GM19328 (cell line): ENCODE data around the gene THOP1.

Experiments used
- ATAC-seq: cut with Tn5 transposase; IDR thresholded peaks from one replicate; pipeline ENCODE4 v1.9.1; 2021; ENCODE audit warnings: mild to moderate bottlenecking, moderate library complexity; ENCODE audit not compliant: unreplicated experiment

Gene THOP1

DNA sequence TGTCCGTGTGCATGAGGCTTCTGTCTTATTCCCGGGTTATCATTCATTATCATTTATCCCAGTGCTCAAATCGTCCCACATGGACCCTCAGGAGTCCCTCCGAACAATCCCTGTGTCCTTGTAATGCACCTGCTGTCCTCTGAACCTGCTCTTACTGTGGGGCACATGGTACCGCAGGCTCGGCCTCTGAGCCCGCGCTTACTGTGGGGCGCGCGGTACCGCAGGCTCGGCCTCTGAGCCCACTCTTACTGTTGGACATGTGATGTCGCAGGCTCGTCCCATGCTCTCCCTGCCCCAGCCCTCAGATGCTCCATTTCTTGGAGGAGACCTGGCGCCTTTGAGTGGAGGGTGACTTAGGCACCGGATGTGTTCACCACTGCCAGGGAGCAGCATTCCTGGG, 17.5 kb downstream of the THOP1 start:
- no peak for ATAC-seq

DNA sequence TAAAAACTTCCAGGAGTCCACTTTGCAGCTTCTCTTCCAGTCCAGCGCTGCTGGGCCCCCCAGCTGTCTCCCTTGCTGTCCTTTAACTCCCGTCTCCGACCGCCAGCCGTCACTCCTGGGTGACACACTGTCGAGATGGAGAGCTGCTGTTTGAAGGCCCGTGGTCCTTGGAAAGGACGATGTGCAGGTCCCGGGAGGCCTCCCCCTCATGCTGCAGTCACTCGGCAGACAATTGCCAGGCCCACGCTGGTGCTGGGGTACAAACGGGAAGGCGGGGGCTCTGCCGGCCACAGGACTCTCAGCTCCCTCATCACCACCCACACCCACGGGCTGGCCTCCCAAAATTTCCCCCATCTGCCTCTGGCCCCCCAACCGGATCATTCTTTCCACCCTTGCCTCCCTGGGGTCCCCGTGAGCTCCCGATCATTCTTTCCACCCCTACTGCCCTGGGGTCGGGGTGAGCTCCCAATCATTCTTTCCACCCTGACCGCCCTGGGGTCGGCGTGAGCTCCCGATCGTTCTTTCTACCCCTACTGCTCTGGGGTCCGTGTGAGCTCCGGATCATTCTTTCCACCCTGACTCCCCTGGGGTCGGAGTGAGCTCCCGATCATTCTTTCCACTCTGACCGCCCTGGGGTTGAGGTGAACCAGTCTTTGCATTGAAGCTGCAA, 18.3 kb downstream of the THOP1 start:
- ATAC-seq = no peak

DNA sequence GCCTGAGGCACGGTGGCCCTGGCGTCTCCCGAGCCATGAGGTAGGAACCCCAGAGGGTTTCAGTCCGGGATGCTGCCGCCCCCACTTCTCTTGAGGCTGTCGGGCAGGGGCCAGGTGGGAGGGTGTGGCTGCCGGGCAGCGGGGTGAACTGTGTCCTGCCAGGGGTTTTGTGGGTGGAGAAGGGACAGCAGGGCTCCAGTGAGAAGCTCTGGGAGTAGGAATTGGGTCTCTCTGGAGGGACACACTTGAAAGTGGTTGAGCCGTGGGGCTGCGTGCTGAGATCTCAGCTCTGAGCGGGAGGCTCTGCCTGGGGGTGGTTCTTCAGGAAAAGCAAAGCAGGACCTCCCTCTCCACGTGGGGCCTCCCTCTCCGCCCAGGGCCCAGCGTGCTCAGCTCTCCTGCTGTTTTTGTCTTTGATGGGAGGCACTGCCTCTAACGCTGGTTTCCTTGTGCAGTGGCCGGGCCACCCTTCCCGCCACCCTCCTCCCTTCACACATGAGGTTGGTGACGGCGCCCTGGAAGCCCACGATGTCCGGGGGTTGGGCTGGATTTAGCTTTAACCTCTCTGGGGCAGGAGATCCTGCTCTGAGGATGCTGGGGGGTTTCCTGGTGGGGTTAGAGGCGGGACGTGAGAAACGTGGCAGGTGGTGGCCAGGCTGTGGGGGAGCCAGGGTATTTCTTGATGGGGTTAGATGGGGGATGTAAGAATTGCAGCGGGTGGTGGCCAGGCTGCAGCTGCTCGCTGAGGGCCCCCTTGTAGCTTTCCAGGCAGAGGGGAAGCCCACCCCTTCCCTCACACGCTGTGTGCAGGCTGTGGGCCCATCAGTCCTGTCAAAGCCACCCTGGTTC, 19.1 kb downstream of the THOP1 start:
- ATAC-seq = no peak

DNA sequence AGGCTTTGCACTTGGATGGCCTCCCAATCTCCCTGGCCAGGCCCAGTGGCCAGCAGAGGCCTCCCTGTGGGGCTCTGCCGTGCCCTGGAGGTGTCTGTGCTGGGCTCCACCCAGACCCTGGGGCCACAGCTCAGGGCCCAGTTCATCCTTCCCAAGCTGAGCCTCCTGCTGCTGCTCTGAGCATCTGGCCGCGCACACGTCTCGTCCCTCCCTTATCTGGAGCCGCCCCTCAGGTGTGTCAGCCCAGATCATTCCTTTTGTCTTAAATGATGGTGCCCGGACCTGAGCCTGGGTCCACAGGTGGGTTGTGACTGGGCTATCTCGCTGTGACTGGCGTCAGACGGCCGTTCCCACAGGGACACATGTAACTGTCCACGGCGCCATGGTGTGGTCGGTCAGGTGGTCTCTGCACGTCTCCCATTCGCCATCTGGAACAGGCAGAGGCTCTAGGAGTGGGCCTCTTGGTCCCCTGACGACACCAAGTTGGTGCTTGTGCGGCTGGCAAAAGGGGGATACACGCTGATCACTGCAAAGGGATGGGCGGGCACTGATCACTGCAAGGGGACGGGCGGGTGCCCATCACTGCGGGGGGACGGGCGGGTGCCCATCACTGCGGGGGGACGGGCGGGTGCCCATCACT, 20.1 kb downstream of the THOP1 start:
- ATAC-seq = no peak

DNA sequence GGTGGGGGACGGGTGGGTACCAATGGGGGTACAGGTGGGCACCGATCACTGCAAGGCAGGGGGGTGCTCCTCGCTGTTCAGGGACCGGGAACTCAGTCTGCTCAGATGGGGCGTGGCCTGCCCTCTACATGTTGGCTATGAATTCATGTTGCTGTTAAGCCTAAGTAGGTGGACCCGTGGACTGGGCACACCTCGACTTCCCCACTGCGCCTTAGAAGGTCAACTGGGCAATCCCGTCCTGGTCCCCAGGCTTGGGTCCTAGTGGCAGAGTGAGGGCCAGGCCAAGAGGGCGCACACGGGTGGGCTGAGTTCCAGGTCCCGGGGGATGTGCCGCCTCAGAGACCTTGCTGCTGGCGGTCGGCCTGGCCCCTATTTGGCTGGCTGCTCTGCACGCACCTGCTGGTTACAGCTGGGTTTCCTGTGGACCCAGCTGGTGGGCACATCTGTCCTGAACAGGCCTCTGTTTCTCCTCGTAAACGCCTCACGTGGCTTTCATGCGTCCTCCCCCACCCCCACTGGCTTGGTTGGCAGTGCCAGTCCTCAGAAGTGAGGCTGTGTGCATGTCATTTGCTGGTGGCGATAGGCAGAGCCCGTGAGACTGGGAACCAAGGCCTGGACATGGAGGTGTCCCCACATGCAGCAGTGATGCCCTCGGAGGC, 20.8 kb downstream of the THOP1 start:
- no peak for ATAC-seq

DNA sequence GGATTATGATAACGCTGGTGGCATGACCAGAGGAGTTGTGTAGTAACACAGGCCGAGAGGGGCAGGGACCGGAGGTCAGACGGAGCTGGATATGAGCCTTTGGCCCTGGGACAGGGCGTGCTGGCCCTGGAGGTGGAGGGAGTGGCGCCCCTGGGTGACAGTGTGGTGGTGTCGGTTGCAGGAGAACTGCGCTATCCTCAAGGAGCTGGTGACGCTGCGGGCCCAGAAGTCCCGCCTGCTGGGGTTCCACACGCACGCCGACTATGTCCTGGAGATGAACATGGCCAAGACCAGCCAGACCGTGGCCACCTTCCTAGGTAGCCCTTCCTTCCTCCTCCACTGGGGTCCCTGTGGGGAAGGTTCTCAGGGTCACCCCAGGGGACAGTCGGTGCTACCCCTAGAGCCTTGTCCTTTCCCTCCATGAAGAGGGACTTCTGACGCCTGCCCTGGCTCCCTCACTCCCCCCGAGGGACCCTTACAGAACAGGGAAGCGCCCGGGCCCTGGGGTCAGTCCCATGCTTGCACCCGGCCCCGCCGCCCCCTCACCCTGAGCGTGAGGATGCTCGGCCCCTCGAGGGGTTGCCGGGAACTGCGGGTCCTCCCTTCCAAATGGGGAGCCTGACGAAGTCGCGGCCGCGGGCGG, 21.6 kb downstream of the THOP1 start:
- no peak for ATAC-seq

DNA sequence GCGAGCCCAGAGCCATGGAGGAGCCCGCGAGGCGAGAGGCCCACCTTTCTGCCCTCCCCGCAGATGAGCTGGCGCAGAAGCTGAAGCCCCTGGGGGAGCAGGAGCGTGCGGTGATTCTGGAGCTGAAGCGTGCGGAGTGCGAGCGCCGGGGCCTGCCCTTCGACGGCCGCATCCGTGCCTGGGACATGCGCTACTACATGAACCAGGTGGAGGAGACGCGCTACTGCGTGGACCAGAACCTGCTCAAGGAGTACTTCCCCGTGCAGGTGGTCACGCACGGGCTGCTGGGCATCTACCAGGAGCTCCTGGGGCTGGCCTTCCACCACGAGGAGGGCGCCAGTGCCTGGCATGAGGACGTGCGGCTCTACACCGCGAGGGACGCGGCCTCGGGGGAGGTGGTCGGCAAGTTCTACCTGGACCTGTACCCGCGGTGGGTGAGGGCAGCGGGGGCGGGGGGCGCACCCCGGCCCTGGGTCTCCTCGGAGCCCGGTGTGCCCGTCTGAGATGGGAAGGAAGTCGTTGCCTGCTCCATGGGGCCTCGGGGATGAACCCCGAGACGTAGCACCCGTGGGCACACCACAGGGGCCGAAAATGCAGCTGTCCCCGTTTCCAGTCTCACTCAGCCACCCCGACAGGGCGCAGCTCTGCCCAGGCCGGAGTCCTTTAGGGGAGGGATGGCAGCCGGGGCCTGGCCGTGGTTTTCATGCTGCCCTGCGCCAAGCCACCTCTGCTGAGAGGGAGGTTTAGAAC, 22.3 kb downstream of the THOP1 start:
- no peak for ATAC-seq

DNA sequence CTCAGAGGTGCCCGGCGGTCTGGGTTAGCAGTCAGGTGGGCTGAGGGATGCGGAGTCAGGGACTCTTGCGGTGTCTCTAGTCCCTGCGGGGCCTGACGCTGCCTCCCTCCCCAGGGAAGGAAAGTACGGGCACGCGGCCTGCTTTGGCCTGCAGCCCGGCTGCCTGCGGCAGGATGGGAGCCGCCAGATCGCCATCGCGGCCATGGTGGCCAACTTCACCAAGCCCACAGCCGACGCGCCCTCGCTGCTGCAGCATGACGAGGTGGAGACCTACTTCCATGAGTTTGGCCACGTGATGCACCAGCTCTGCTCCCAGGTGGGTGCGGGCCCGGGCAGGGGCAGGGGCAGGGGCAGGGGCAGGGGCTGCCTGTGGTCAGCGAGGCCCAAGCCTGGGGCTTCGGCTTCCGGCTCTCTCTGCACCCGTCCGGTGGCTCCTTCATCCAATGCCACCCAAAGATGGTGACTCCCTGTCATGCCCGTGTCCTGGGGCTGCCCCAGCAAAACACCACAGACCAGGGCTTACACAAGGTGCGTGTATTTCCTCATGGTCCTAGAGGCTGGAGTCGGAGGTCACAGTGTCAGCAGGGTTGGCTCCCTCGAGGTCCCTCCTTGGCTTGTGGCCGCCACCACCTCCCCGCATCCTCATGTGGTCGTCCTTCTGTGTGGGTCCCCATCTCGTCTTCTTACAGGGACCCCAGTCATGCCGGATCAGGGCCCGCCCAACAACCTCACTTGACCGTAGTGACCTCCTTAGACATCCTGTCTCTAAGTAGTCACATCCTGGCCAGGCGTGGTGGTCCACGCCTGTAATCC, 23.0 kb downstream of the THOP1 start:
- no peak for ATAC-seq

DNA sequence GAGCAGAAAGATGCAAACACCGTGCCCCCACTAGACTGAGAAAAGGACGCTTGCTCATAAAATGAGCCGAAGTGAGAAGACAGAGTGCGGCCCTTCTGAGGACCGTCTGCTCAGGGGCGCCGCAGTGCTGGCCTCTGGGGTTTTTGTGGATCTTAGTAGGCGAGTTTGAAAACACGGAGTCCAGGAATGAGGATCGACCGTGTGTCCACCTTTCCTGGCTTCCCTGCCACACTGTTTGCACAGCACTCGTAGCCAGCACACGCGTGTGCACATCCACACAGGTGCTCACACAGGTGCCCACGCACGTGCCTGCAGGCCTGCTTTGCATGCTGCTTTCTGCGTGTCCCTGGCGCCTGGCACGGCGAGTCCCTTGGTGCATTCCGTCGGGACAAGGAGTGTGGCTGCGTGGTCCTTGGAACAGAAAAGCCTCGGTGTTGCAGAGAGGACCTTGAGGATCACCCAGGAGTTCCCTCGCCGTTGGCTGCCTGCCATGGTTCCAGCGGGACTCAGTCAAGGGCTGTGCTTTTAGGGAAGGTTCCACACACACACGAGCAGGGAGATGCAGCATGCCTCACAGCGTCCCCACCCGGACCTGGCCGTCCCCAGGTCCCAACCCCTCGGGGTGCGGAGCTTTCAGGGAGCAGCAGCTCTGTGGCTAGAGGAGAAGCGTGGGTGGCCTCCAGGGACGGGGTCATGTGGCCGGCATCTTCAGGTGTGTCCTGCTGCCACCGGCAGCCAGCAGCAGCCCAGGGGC, 24.3 kb downstream of the THOP1 start:
- ATAC-seq = no peak

DNA sequence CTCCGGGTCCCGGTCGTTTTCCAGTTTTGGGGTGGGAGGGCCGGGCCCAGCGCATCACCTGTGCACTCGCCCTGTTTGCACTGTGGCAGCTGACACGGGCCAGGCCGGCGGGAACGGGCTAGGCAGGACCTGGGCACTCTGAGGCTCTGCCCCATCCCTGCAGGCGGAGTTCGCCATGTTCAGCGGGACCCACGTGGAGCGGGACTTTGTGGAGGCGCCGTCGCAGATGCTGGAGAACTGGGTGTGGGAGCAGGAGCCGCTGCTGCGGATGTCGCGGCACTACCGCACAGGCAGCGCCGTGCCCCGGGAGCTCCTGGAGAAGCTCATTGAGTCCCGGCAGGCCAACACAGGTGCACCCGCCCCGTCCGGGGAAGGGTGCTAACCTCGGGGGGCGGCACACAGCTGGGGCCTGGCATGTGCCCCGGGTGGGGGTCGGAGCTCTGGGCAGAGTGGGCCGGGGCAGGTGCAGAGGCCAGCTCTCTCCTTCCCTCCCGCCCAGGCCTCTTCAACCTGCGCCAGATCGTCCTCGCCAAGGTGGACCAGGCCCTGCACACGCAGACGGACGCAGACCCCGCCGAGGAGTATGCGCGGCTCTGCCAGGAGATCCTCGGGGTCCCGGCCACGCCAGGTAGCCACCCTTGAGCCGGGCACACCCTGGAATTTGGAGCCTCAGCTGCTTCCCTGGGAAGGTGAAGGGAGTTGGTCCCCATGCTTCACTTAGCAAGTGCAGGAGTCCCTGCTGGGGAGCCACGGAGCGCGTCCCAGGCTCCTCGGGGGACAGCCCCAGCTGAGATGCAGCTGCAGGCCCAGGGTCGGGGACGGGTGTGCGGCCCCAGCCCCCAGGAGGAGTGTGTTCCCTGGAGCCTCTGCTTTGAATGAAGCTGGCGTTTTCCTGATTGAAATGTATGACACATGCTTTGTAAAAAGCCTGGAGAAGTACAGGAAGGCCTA, 25.1 kb downstream of the THOP1 start:
- ATAC-seq = no peak

DNA sequence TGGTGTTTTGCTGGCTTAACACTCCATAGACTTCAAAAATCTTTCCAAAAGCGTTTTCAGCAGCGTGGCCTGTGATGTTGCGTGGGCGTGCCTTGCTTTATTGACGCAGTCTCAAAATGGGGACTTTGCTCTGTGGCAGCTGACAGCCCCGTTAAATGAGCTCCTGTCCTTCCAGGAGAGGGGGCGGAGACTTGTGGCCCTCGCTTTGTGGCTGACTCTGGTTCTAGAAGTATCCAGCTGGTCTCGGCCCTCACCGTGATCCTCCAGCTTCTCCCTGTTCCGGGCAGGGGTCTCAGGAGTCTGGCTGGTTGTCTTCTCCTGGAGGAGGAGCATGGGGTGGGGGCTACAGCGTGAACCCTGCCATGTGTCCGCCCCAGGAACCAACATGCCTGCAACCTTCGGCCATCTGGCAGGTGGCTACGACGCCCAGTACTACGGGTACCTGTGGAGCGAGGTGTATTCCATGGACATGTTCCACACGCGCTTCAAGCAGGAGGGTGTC, 26.0 kb downstream of the THOP1 start:
- ATAC-seq = no peak

DNA sequence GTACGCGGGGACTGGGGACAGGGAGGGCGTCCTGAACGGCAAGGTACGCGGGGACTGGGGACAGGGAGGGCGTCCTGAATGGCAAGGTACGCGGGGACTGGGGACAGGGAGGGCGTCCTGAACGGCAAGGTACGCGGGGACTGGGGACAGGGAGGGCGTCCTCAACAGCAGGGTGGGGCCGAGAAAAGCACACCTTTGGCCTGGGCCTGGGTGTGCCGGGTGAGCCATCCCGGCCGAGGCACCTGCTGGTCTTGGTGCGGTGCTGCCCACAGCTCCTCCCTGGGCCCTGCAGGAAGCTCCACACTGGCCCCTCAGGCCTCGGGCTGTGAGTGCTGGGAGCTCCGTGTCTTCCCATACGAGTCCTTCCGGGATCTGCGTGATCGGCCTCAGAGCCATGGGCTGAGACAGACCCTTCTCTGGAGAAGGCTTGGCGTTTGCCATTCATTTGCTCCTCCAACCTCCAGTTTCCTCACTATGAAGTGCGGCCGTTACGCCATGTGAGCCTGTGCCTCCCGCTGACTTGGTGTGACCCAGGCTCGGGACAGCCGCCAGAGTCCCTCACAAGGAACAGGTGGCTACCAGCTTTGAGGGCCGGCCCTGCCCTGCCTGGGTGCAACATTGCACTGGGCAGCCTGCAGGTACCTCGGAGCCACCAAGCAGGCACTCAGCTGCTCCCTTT, 26.6 kb downstream of the THOP1 start:
- ATAC-seq = no peak

DNA sequence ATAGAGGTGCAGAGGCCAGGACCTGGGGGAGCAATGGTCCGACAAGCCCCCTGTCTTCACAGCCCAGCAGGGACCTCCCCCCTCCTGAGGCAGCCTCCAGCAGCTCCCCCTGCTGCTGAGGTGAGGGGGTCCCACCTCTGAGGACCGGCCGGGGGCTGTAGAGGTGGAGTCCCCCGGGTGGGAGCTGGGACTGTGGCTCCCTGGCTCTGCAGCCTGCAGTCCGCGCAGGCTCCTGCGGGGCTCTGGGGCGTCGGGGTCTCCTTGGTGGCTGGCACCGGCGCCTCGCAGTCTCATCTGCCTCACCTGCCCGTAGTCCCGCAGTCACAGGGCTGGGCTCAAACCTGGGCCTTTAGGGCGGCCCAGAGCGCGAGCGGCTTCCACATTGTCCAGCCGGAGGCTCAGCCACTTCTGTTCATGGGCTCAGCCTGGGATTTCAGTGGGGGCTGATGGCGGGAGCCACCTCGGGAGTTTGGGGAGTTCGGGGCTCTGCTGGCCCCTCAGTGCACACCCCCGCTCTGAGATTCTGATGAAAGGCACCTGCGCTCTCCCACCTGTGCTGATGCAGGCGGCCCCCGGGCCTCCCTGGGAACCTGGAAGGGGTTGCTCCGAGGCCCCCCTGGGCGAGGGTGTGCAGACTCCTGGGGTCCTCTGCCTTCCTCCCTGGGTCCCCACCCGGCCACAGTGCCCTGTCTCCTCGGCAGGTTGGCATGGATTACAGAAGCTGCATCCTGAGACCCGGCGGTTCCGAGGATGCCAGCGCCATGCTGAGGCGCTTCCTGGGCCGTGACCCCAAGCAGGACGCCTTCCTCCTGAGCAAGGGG, 27.3 kb downstream of the THOP1 start:
- no peak for ATAC-seq

DNA sequence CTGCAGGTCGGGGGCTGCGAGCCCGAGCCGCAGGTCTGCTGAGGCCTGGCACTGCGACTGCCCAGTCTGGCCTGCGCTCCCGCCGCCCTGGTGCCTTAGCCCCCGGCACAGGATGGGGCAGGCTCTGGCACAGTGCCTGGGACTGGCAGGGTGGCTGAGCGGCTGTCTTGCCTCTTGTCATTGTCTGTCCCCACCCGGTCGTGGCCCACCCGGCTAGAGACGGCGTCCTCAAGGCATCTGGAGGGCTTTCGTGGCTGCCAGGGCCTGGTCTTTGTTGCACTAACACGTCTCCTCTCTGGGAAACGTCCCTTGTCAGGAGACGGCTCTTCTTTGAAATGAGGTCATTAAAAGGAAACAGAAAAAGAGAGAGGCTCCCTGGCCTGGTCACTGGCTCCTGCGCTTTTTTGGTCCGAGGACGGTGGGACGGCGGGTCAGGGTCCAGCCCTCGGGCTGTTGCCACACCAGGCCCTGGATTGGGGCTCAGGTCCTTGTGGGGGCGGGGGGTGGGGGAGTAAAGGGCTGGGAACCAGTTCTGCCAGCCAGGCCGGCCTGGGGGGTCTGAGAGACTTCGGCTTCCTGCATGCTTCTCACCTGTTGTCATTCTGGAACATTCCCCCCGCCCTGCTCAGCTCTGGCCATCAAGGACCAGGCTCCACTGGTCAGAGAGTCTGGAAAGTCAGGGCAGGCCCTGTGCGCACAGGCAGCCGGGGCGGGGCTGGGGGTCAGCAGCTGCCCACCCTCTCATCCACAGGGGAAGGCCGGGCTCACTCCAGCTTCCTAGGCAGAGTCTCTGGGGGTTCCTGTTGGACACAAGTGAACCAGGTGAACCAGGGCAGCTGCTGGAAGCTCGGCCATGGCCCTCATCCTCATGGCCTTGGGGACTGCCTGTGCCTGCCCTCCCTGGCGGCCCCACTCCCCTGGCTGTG, 28.2 kb downstream of the THOP1 start:
- no peak for ATAC-seq

DNA sequence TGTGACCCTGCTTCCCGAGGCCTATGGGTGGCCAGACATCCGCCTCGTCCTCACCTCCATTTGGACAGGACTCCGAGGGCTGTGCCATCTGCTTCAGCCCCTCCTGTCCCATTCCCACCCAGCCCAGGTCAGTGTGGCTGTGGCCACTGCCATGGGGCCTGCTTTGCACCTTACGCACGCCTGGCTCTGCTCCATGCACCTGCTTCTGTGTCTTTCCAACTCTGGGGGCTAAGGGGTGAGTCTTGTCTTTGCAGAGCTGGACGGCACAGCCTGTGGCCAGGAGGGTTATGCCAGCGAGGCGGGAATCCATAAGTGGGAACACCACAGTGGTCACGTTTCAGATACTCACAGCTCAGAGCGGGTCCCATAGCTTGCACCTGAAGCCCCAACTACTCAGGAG, 29.1 kb downstream of the THOP1 start:
- ATAC-seq = no peak
